ENCODE measurements around the gene FDXACB1.

DNA sequence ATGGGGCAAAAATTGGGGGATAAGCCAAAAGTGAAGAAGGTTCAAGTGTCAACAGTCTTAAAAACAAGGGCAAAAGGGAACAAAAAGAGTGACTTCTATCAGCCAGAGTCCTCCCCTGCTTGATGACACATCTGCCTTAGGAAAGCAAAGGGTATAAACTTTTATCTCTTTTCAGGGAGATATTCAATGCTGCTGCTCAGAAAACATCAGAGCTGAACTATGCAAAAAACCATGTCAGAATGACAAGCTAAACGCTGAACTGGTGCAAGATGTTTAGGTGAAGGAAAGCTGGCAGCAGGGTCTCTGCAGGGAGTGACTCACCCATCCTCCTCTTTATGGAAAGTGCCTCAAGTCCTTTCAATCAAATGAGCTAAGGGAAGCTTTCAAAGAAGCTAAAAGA, 32.3 kb downstream of the FDXACB1 start:
- TF ChIP-seq, protein P1, sequence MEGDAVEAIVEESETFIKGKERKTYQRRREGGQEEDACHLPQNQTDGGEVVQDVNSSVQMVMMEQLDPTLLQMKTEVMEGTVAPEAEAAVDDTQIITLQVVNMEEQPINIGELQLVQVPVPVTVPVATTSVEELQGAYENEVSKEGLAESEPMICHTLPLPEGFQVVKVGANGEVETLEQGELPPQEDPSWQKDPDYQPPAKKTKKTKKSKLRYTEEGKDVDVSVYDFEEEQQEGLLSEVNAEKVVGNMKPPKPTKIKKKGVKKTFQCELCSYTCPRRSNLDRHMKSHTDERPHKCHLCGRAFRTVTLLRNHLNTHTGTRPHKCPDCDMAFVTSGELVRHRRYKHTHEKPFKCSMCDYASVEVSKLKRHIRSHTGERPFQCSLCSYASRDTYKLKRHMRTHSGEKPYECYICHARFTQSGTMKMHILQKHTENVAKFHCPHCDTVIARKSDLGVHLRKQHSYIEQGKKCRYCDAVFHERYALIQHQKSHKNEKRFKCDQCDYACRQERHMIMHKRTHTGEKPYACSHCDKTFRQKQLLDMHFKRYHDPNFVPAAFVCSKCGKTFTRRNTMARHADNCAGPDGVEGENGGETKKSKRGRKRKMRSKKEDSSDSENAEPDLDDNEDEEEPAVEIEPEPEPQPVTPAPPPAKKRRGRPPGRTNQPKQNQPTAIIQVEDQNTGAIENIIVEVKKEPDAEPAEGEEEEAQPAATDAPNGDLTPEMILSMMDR (IDR thresholded peaks at IDR 0.05; ENCODE audit: low read length) = no peak
- TF ChIP-seq EZH2 (optimal IDR thresholded peaks at IDR 0.05; ENCODE audit: low read depth, low read length) = no peak
- TF ChIP-seq EZH2phosphoT487 (IDR thresholded peaks at IDR 0.05; ENCODE audit: low read length) = no peak
